SU-DHL-6 (cell line): Measurements from ENCODE around the gene ARID4A.

Source experiments
- H2AFZ ChIP-seq: fragments of 200-600 bp; sonication (generic); 2 replicates; pipeline ENCODE4 v1.6.1; 2014; ENCODE audit warnings: low read depth, mild to moderate bottlenecking, moderate library complexity, mixed read lengths, antibody characterized with exemption, low read length; ENCODE audit not compliant: severe bottlenecking
- H3F3A ChIP-seq: fragments of 200-600 bp; shearing (Covaris generic); 2 replicates; pipeline ENCODE4 v1.6.0; 2016; ENCODE audit warnings: antibody characterized with exemption, mild to moderate bottlenecking; ENCODE audit not compliant: insufficient read depth
- H3K27ac ChIP-seq: fragments of 200-600 bp; sonication (generic); 2 replicates; pipeline ENCODE4 v1.5.1; 2016; ENCODE audit warnings: low read depth, mild to moderate bottlenecking, low read length, moderate library complexity, mixed read lengths
- H3K27me3 ChIP-seq: fragments of 200-600 bp; sonication (generic), shearing (Covaris generic); 2 replicates; pipeline ENCODE4 v1.6.0; 2014; ENCODE audit warnings: mild to moderate bottlenecking, low read length
- H3K36me3 ChIP-seq: fragments of 200-600 bp; sonication (generic); 2 replicates; pipeline ENCODE4 v1.6.1; 2014; ENCODE audit warnings: mild to moderate bottlenecking, low read length, mixed read lengths
- H3K4me2 ChIP-seq: fragments of 300-600, 200-600 bp; shearing (Covaris generic), sonication (generic); 2 replicates; pipeline ENCODE4 v1.6.0; 2014; ENCODE audit warnings: low read length, low read depth, mild to moderate bottlenecking; ENCODE audit not compliant: poor library complexity, severe bottlenecking
- H3K4me3 ChIP-seq: fragments of 200-600 bp; sonication (generic); 2 replicates; pipeline ENCODE4 v1.5.1; 2014; ENCODE audit warnings: antibody characterized with exemption, low read length, mild to moderate bottlenecking, mixed read lengths; ENCODE audit not compliant: insufficient read depth, poor library complexity, severe bottlenecking
- H3K79me2 ChIP-seq: fragments of 200-600 bp; sonication (generic); 2 replicates; pipeline ENCODE4 v1.6.1; 2014; ENCODE audit warnings: mild to moderate bottlenecking, low read length, moderate library complexity; ENCODE audit not compliant: insufficient read depth
- H3K9ac ChIP-seq: fragments of 200-600 bp; sonication (generic); 2 replicates; pipeline ENCODE4 v1.7.0; 2014; ENCODE audit warnings: mild to moderate bottlenecking, low read length
- H3K9me2 ChIP-seq: fragments of 200-600 bp; sonication (generic); replicated peaks from 2 replicates; pipeline ENCODE4 v1.6.1; 2014; ENCODE audit warnings: low read length; ENCODE audit not compliant: insufficient read depth
- H3K9me3 ChIP-seq: fragments of 200-600 bp; sonication (generic); 2 replicates; pipeline ENCODE4 v1.6.1; 2014; ENCODE audit warnings: low read length, mixed read lengths; ENCODE audit not compliant: insufficient read depth
- H4K20me1 ChIP-seq: fragments of 200-600 bp; sonication (generic); 2 replicates; pipeline ENCODE4 v1.6.1; 2014; ENCODE audit warnings: low read depth, mild to moderate bottlenecking, antibody characterized with exemption, low read length, moderate library complexity, mixed read lengths
- EZH2phosphoT487 ChIP-seq: fragments of 200-600 bp; sonication (generic), shearing (Covaris generic); conservative IDR thresholded peaks from 2 replicates; pipeline ENCODE4 v1.6.1; 2018; ENCODE audit warnings: mild to moderate bottlenecking, antibody characterized with exemption, low read length, moderate library complexity, mixed read lengths
- TF ChIP-seq, protein P1 (sequence below): fragments of 200-600 bp; sonication (generic); IDR thresholded peaks from one replicate; pipeline ENCODE4 v1.5.1; 2017; ENCODE audit warnings: antibody characterized with exemption, mild to moderate bottlenecking, low read length, moderate library complexity; ENCODE audit not compliant: insufficient read depth, poor library complexity, severe bottlenecking

The ARID4A gene

GRCh38 chr14:58265401-58265800, 33.0 kb upstream of the ARID4A start:
- H3K79me2 ChIP-seq: peaks cover 3% of the 10 kb centered on the region
- peaks cover 62% of the 10 kb centered on the region; the same call in 1 of the 2 replicates for H3K36me3 ChIP-seq

DNA sequence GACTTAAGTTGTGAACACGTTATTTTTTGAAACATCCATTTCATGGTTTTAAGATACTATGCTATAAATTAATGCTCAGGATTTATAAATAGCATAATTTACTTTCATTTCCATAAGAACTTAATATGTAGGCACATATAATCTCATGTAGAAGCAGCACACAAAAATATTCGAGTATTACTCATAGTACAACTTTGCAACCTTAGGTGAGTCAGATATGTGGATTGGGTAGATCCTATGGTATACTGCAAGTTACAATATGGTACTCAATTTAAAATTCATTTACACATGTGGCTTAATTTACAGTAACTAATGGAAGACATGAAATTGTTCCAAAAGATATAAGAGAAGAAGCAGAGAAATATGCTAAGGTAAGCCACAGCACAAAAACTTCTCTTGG, 27.7 kb upstream of the ARID4A start:
- Histone ChIP-seq H3K27ac (no peak overlapping the region), H3K36me3 (peaks cover 60% of the 10 kb centered on the region), H2AFZ (no peak overlapping the region), H3K9me3 (no peaks in the 10 kb centered on the region), H3K9me2 (no peaks in the 10 kb centered on the region), H3K79me2 (peaks cover 22% of the 10 kb centered on the region), H3K9ac (no peak overlapping the region), H3K4me3 (no peak overlapping the region), H3K4me2 (no peak overlapping the region), H4K20me1 (peaks cover 7% of the 10 kb centered on the region), H3K27me3 (no peaks in the 10 kb centered on the region), H3F3A (peaks cover 71% of the 10 kb centered on the region)
- TF ChIP-seq EZH2phosphoT487: no peak
- TF ChIP-seq, protein P1, sequence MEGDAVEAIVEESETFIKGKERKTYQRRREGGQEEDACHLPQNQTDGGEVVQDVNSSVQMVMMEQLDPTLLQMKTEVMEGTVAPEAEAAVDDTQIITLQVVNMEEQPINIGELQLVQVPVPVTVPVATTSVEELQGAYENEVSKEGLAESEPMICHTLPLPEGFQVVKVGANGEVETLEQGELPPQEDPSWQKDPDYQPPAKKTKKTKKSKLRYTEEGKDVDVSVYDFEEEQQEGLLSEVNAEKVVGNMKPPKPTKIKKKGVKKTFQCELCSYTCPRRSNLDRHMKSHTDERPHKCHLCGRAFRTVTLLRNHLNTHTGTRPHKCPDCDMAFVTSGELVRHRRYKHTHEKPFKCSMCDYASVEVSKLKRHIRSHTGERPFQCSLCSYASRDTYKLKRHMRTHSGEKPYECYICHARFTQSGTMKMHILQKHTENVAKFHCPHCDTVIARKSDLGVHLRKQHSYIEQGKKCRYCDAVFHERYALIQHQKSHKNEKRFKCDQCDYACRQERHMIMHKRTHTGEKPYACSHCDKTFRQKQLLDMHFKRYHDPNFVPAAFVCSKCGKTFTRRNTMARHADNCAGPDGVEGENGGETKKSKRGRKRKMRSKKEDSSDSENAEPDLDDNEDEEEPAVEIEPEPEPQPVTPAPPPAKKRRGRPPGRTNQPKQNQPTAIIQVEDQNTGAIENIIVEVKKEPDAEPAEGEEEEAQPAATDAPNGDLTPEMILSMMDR: no peak

More at GRCh38 chr14:58265401-58265800, 33.0 kb upstream of the ARID4A start:
- Histone ChIP-seq H3K4me3 (no peak overlapping the region), H3K27ac (no peak overlapping the region), H3K9me2 (no peaks in the 10 kb centered on the region), H3K27me3 (no peaks in the 10 kb centered on the region), H3K9ac (no peak overlapping the region), H3K4me2 (no peak overlapping the region), H3F3A (peaks cover 68% of the 10 kb centered on the region), H2AFZ (no peak overlapping the region), H3K9me3 (no peaks in the 10 kb centered on the region), H4K20me1 (peaks cover 8% of the 10 kb centered on the region; the same call in 1 of the 2 replicates)
- TF ChIP-seq EZH2phosphoT487: no peak
- TF ChIP-seq, protein P1: no peak

- H3K36me3 ChIP-seq: peaks cover 45% of the 10 kb centered on the region
- H2AFZ ChIP-seq: no peak overlapping the region
- no peak overlapping the region for H3K4me3 ChIP-seq
- peaks cover 60% of the 10 kb centered on the region for H3F3A ChIP-seq
- H3K9ac ChIP-seq: no peak overlapping the region
- H4K20me1 ChIP-seq: peaks cover 9% of the 10 kb centered on the region
- H3K9me2 ChIP-seq: no peaks in the 10 kb centered on the region
- H3K4me2 ChIP-seq: no peak overlapping the region
- peaks cover 36% of the 10 kb centered on the region for H3K79me2 ChIP-seq
- no peaks in the 10 kb centered on the region for H3K27me3 ChIP-seq
- no peaks in the 10 kb centered on the region for H3K9me3 ChIP-seq
- TF ChIP-seq, protein P1: no peak
- no peak for TF ChIP-seq EZH2phosphoT487
- no peak overlapping the region for H3K27ac ChIP-seq
Measured at GRCh38 chr14:58272588-58273372, 25.6 kb upstream of the ARID4A start.
